ENCODE measurements around the gene OPN4. TPM values are rescaled to one million over a fixed set of nuclear protein-coding genes. Genes with fewer than 3 reads are reported as not detected.

Gene OPN4
- polyA plus RNA-seq, 3 donors from 2014 or later = not detected

- DNase-seq = no peak
Observed at GRCh38 chr10:86698207-86698940, 44.0 kb downstream of the OPN4 start.

GRCh38 chr10:86699125-86699524 is 44.8 kb downstream of the OPN4 start:
- Mint-ChIP-seq H3K27ac (no peak overlapping the region), H3K4me1 (no peaks in the 10 kb centered on the region), H3K36me3 (no peaks in the 10 kb centered on the region), H3K27me3 (ENCODE audit: low read depth in 3 of 3) (peaks cover 0 to 2% (median 2%) of the 10 kb centered on the region in 3 donors), H3K9me3 (no peaks in the 10 kb centered on the region), H3K4me3 (no peak overlapping the region)
- DNase-seq = no peak

More at GRCh38 chr10:86698207-86698940, 44.0 kb downstream of the OPN4 start:
- no peak overlapping the region for H3K4me3 Mint-ChIP-seq
- no peaks in the 10 kb centered on the region for H3K9me3 Mint-ChIP-seq
- peaks cover 0 to 2% (median 2%) of the 10 kb centered on the region in 3 donors for H3K27me3 Mint-ChIP-seq (ENCODE audit: low read depth in 3 of 3)
- H3K36me3 Mint-ChIP-seq = no peaks in the 10 kb centered on the region
- H3K4me1 Mint-ChIP-seq = no peaks in the 10 kb centered on the region
- H3K27ac Mint-ChIP-seq = no peak overlapping the region

GRCh38 chr10:86699541-86699940 is 45.2 kb downstream of the OPN4 start:
- Mint-ChIP-seq H3K4me1 (no peaks in the 10 kb centered on the region), H3K9me3 (no peaks in the 10 kb centered on the region), H3K4me3 (no peak overlapping the region), H3K27ac (no peak overlapping the region), H3K27me3 (ENCODE audit: low read depth in 3 of 3) (peaks cover 0 to 2% (median 2%) of the 10 kb centered on the region in 3 donors), H3K36me3 (no peaks in the 10 kb centered on the region)
- no peak for DNase-seq

- H3K27ac Mint-ChIP-seq = no peak overlapping the region
- no peaks in the 10 kb centered on the region for H3K9me3 Mint-ChIP-seq
- H3K4me1 Mint-ChIP-seq = no peaks in the 10 kb centered on the region
- no peak overlapping the region for H3K4me3 Mint-ChIP-seq
- no peak for DNase-seq
- no peaks in the 10 kb centered on the region for H3K36me3 Mint-ChIP-seq
- H3K27me3 Mint-ChIP-seq (ENCODE audit: low read depth in 3 of 3) = peaks cover 0 to 4% (median 2%) of the 10 kb centered on the region in 3 donors
Observed at GRCh38 chr10:86699991-86700840, 45.9 kb downstream of the OPN4 start.

GRCh38 chr10:86700851-86701617 is 46.7 kb downstream of the OPN4 start:
- no peaks in the 10 kb centered on the region for H3K9me3 Mint-ChIP-seq
- no peak overlapping the region for H3K4me3 Mint-ChIP-seq
- no peak for DNase-seq
- H3K27ac Mint-ChIP-seq = no peak overlapping the region
- H3K36me3 Mint-ChIP-seq = no peaks in the 10 kb centered on the region
- H3K27me3 Mint-ChIP-seq (ENCODE audit: low read depth in 3 of 3) = peaks cover 0 to 4% (median 2%) of the 10 kb centered on the region in 3 donors
- H3K4me1 Mint-ChIP-seq = no peaks in the 10 kb centered on the region

- H3K4me3 Mint-ChIP-seq = no peak overlapping the region
- H3K4me1 Mint-ChIP-seq = peaks cover 4 to 8% of the 10 kb centered on the region in 2 donors
- peaks cover 0 to 4% (median 4%) of the 10 kb centered on the region in 3 donors for H3K27me3 Mint-ChIP-seq (ENCODE audit: low read depth in 3 of 3)
- no peak for DNase-seq
- no peaks in the 10 kb centered on the region for H3K9me3 Mint-ChIP-seq
- H3K36me3 Mint-ChIP-seq = no peaks in the 10 kb centered on the region
- H3K27ac Mint-ChIP-seq = no peak overlapping the region
Observed at GRCh38 chr10:86703176-86703575, 48.8 kb downstream of the OPN4 start.

- no peak overlapping the region for H3K27ac Mint-ChIP-seq
- no peak for DNase-seq
- H3K4me1 Mint-ChIP-seq = peaks cover 6 to 12% of the 10 kb centered on the region in 2 donors
- no peaks in the 10 kb centered on the region for H3K9me3 Mint-ChIP-seq
- no peak overlapping the region for H3K4me3 Mint-ChIP-seq
- H3K36me3 Mint-ChIP-seq = no peaks in the 10 kb centered on the region
- H3K27me3 Mint-ChIP-seq (ENCODE audit: low read depth in 3 of 3) = peaks cover 0 to 3% (median 2%) of the 10 kb centered on the region in 3 donors
Observed at GRCh38 chr10:86705139-86705538, 50.8 kb downstream of the OPN4 start.

GRCh38 chr10:86705905-86706304 is 51.6 kb downstream of the OPN4 start:
- Mint-ChIP-seq H3K36me3 (no peaks in the 10 kb centered on the region), H3K4me1 (peaks cover 13 to 19% of the 10 kb centered on the region in 2 donors), H3K9me3 (no peaks in the 10 kb centered on the region), H3K4me3 (no peak overlapping the region), H3K27me3 (ENCODE audit: low read depth in 3 of 3) (peaks cover 0 to 3% (median 2%) of the 10 kb centered on the region in 3 donors), H3K27ac (no peak overlapping the region)
- DNase-seq = no peak

GRCh38 chr10:86706401-86706841 is 52.1 kb downstream of the OPN4 start:
- Mint-ChIP-seq H3K36me3 (no peaks in the 10 kb centered on the region), H3K27me3 (ENCODE audit: low read depth in 3 of 3) (peaks cover 0 to 3% (median 2%) of the 10 kb centered on the region in 3 donors), H3K27ac (no peak overlapping the region), H3K9me3 (no peaks in the 10 kb centered on the region), H3K4me1 (peaks cover 14 to 20% of the 10 kb centered on the region in 2 donors), H3K4me3 (peak overlapping the region in 1 of 5 donors; percentile 29)
- DNase-seq = peak in 2 of 3 donors; percentile 9 to 14

GRCh38 chr10:86706977-86707376 is 52.6 kb downstream of the OPN4 start:
- peak overlapping the region in 3 of 6 donors; percentile 10 to 49 (median 38) for H3K27ac Mint-ChIP-seq
- H3K27me3 Mint-ChIP-seq (ENCODE audit: low read depth in 3 of 3) = peaks cover 0 to 3% (median 2%) of the 10 kb centered on the region in 3 donors
- H3K36me3 Mint-ChIP-seq = no peaks in the 10 kb centered on the region

GRCh38 chr10:86707505-86707904 is 53.2 kb downstream of the OPN4 start:
- peaks cover 20 to 27% of the 10 kb centered on the region in 2 donors for H3K4me1 Mint-ChIP-seq

More at GRCh38 chr10:86706977-86707376, 52.6 kb downstream of the OPN4 start:
- Mint-ChIP-seq H3K4me3 (no peak overlapping the region), H3K4me1 (peaks cover 15 to 23% of the 10 kb centered on the region in 2 donors), H3K9me3 (no peaks in the 10 kb centered on the region)
- DNase-seq = no peak

GRCh38 chr10:86708068-86708782 is 53.9 kb downstream of the OPN4 start:
- no peak overlapping the region for H3K4me3 Mint-ChIP-seq
- no peaks in the 10 kb centered on the region for H3K36me3 Mint-ChIP-seq
- H3K27ac Mint-ChIP-seq = peak overlapping the region in 1 of 6 donors; percentile 34
- no peak for DNase-seq
- peaks cover 0 to 4% (median 3%) of the 10 kb centered on the region in 3 donors for H3K27me3 Mint-ChIP-seq (ENCODE audit: low read depth in 3 of 3)
- no peaks in the 10 kb centered on the region for H3K9me3 Mint-ChIP-seq
- H3K4me1 Mint-ChIP-seq = peaks cover 20 to 27% of the 10 kb centered on the region in 2 donors

More at GRCh38 chr10:86707505-86707904, 53.2 kb downstream of the OPN4 start:
- no peak for DNase-seq
- H3K27me3 Mint-ChIP-seq (ENCODE audit: low read depth in 3 of 3) = peaks cover 0 to 4% (median 3%) of the 10 kb centered on the region in 3 donors
- peak overlapping the region in 1 of 6 donors; percentile 10 for H3K27ac Mint-ChIP-seq
- H3K36me3 Mint-ChIP-seq = no peaks in the 10 kb centered on the region
- no peak overlapping the region for H3K4me3 Mint-ChIP-seq
- H3K9me3 Mint-ChIP-seq = no peaks in the 10 kb centered on the region
